Esophagus (tissue), 2 donors: ENCODE measurements around the gene CORO2A. TPM values are rescaled to one million over a fixed set of nuclear protein-coding genes. Genes with fewer than 3 reads are reported as not detected.

Source experiments
- H3K27ac ChIP-seq, 2 donors: one replicate each; pipeline ENCODE4 v1.5.1; 2013; ENCODE audit warnings: low read depth in 2 of 2, mild to moderate bottlenecking in 2 of 2, inconsistent platforms in 1 of 2, low read length in 1 of 2, moderate library complexity in 1 of 2
- H3K27me3 ChIP-seq, 2 donors: one replicate each; pipeline ENCODE4 v1.6.1; 2013; ENCODE audit warnings: low read length in 2 of 2, control low read depth in 1 of 2, mild to moderate bottlenecking in 1 of 2; ENCODE audit not compliant: insufficient read depth in 2 of 2, control insufficient read depth in 1 of 2
- H3K36me3 ChIP-seq, 2 donors: one replicate each; pipeline ENCODE4 v1.6.1; 2013; ENCODE audit warnings: low read length in 1 of 2; ENCODE audit not compliant: control insufficient read depth in 2 of 2, insufficient read depth in 2 of 2
- H3K4me1 ChIP-seq, 2 donors: one replicate each; pipeline ENCODE4 v1.6.1; 2013; ENCODE audit warnings: low read length in 1 of 2; ENCODE audit not compliant: control insufficient read depth in 2 of 2, insufficient read depth in 2 of 2
- H3K4me3 ChIP-seq, 2 donors: one replicate each; pipeline ENCODE4 v1.5.1; 2013; ENCODE audit warnings: low read length in 2 of 2, mild to moderate bottlenecking in 2 of 2, low read depth in 1 of 2, moderate library complexity in 1 of 2
- H3K9me3 ChIP-seq, 2 donors: one replicate each; pipeline ENCODE4 v1.6.1; 2013; ENCODE audit warnings: mild to moderate bottlenecking in 2 of 2, low read depth in 1 of 2, low read length in 1 of 2, moderate library complexity in 1 of 2; ENCODE audit not compliant: control insufficient read depth in 2 of 2, insufficient read depth in 1 of 2
- WGBS, 2 donors: extraction: QIAGEN DNeasy Blood & Tissue Kit; methylation state at CpG; one replicate each; pipeline ENCODE4 v1.1.7; 2013; 5-methylcytosine and 5-hydroxymethylcytosine counted together
- polyA plus RNA-seq, 2 donors: library from polyadenylated mRNA; stranded (reverse); fragments of 200-250 nt; gene quantifications; one replicate each; pipeline ENCODE4 v1.2.3, GENCODE V29; 2013
- donor health status: healthy with polysubstance abuse.
- donor health status: Bipolar disorder and iron deficiency.

CORO2A gene
- polyA plus RNA-seq, 2 donors = 7.1 to 9.0 TPM

DNA sequence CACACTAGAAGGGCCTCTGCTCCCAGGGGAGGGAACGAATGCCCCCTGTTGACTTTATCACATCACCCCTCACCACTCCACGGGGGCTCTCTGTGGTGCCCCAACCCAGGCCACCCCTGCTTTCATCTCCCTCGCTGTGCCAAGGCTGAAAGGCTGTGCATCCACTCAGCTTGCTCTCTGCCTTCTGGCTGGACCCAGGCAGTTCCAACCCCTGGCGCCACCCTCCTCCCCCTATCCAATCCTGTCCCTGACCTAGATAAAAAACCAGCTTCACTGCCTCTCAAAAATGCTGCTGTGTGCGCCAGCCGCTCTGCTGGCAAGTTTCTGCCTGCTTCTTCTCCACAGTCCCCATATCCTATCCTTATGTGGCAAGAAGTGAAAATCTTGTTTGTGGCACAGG is 22.4 kb upstream of the CORO2A start:
- H3K27ac ChIP-seq = peak overlapping the region; percentile 56 to 62
- no peaks in the 10 kb centered on the region for H3K4me1 ChIP-seq
- no peaks in the 10 kb centered on the region for H3K27me3 ChIP-seq
- no peak overlapping the region for H3K4me3 ChIP-seq
- H3K36me3 ChIP-seq = peaks cover 14 to 47% of the 10 kb centered on the region in 2 donors
- WGBS, 2 donors = 56 to 67% methylated on average over 6 of the region's 6 CpGs
- no peaks in the 10 kb centered on the region for H3K9me3 ChIP-seq

DNA sequence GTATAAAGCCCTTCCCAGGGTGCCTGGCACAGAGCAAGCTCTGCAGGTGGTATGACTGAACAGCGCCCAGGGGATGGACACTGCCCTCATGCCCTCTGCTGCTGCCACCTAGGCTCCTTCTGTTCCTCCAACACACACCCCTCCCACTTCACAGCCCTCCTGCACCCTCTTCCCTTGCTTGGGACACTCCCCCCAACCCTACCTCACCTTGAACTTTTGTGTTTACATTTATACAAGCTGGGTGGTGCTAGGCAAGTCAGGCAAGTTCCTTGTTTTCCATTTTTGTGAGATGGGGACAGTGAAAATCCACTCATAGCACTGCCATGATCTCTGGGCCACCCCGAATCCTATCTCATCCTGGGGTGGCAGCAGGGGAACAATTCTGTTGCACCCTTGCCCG is 18.8 kb upstream of the CORO2A start:
- WGBS, 2 donors = 90 to 100% methylated on average over 3 of the region's 3 CpGs

DNA sequence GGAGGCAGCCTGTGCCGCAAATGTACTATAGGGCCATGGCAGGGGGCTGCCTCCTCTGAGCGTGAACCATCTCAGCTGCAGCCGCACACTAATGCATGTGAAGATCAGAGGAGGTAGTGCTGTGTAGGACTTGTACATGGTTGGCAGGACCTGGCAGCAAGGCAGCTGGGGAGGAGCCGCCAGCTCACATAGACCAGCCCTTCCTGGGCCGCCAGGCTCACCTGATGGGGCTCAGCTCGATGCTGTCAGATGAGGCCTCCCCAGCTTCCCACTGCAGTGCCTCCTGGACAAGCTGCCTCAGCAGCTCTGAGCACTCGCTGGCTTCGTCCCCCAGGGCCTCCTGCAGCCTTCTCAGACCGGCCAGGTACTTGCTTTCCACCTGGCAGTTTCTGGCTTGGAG is 18.0 kb upstream of the CORO2A start:
- WGBS, 2 donors = 65 to 67% methylated on average over 8 to 9 of the region's 9 CpGs
- H3K27ac ChIP-seq = peak overlapping the region in 1 of 2 donors; percentile 4

More for the DNA sequence above, 18.8 kb upstream of the CORO2A start:
- peak overlapping the region in 1 of 2 donors; percentile 24 for H3K27ac ChIP-seq
- no peaks in the 10 kb centered on the region for H3K4me1 ChIP-seq
- no peaks in the 10 kb centered on the region for H3K9me3 ChIP-seq
- no peaks in the 10 kb centered on the region for H3K27me3 ChIP-seq
- H3K4me3 ChIP-seq = no peak overlapping the region
- peaks cover 15 to 41% of the 10 kb centered on the region in 2 donors for H3K36me3 ChIP-seq

DNA sequence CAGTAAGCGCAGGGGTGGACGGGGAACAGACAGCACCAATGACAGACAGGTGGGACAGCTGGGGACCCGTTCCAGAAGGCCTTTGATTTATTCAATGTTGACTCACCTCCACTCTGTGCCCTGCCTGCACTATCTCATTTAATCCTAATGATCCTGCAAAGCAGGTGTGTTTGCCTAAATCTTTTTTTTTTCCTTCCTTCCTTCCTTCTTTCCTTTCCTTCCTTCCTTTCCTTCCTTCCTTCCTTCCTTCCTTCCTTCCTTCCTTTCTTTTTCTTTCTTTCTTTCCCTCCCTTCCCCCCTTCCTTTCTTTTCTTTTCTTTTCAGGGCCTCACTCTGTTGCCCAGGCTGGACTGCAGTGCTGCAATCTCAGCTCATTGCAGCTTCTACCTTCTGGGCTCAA is 17.1 kb upstream of the CORO2A start:
- peaks cover 15 to 32% of the 10 kb centered on the region in 2 donors for H3K36me3 ChIP-seq
- WGBS, 2 donors = 75 to 77% methylated on average over 3 of the region's 3 CpGs
- H3K4me3 ChIP-seq = no peak overlapping the region
- no peaks in the 10 kb centered on the region for H3K27me3 ChIP-seq
- H3K27ac ChIP-seq = no peak overlapping the region
- no peaks in the 10 kb centered on the region for H3K9me3 ChIP-seq
- no peaks in the 10 kb centered on the region for H3K4me1 ChIP-seq

More for the DNA sequence above, 18.0 kb upstream of the CORO2A start:
- H3K9me3 ChIP-seq = no peaks in the 10 kb centered on the region
- no peaks in the 10 kb centered on the region for H3K4me1 ChIP-seq
- peaks cover 15 to 36% of the 10 kb centered on the region in 2 donors for H3K36me3 ChIP-seq
- no peaks in the 10 kb centered on the region for H3K27me3 ChIP-seq
- H3K4me3 ChIP-seq = no peak overlapping the region

DNA sequence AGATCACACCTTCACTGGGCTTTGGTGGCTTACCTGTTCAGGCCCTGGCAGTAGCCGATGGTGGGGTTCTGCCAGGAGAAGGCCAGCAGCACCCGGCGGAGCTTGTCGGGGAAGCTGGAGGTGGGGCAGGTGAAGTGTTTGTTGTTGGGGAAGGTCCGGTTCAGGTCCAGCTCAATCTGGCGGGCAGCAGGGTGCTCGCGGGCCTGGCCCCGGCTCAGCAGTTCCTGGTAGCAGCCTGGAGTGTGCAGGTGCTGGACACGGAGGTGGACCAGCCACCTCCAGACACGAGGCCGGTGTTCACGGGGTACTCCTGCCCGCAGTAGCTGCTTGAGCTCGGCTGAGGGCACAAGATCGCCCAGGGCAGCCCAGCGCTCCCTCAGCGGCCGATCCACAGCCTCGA is 16.2 kb upstream of the CORO2A start:
- no peak overlapping the region for H3K4me3 ChIP-seq
- no peak overlapping the region for H3K27ac ChIP-seq
- 94 to 96% methylated on average over 20 of the region's 20 CpGs for WGBS, 2 donors
- peaks cover 15 to 27% of the 10 kb centered on the region in 2 donors for H3K36me3 ChIP-seq
- no peaks in the 10 kb centered on the region for H3K27me3 ChIP-seq
- no peaks in the 10 kb centered on the region for H3K9me3 ChIP-seq
- no peaks in the 10 kb centered on the region for H3K4me1 ChIP-seq

DNA sequence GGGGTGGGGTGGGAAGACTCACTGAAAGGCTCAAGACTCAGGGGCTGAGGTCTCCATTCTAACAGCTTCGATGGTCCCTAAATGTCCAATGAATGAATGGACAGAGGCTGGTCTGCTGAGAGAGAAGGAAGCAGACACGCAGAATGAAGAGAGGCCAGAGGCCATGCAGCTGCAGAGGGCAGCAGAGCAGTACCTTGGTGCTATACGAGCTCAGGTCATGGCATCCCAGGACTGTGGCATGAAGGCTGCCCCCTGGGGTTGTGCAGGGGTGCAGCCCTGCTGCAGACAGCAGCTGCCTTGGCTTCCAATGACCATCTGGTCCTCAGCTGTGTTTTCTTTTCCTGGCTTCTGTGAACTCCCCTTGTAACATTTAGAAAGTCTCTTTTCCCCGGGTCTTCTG is 15.2 kb upstream of the CORO2A start:
- H3K4me3 ChIP-seq = no peak overlapping the region
- H3K4me1 ChIP-seq = no peaks in the 10 kb centered on the region
- peaks cover 10 to 30% of the 10 kb centered on the region in 2 donors for H3K36me3 ChIP-seq
- H3K9me3 ChIP-seq = no peaks in the 10 kb centered on the region
- no peak overlapping the region for H3K27ac ChIP-seq
- 73 to 78% methylated on average over 4 of the region's 4 CpGs for WGBS, 2 donors
- no peaks in the 10 kb centered on the region for H3K27me3 ChIP-seq

DNA sequence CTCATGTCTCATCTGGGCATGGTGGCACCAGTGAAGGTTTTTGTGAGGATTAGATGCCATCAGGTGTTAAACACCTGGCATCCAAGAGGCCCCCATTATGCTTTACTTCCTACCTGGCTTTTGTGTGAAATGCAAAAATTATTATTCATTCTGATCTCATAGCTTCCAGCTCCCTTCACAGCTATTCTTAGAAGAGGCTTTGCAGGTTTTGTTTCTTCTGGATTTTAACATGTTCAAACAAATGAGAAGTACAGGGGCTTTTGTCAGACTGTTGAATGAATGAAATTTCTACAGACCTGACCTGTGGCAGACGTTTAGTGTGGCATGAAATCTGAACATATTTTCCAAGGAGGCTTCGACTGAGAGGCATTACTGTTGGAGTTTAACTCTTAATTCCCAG is 14.3 kb upstream of the CORO2A start:
- WGBS, 2 donors = 30 to 39% methylated on average over 2 of the region's 2 CpGs
- peak overlapping the region in 1 of 2 donors; percentile 52 for H3K27ac ChIP-seq
- no peaks in the 10 kb centered on the region for H3K27me3 ChIP-seq
- peaks cover 10 to 32% of the 10 kb centered on the region in 2 donors for H3K36me3 ChIP-seq
- H3K9me3 ChIP-seq = no peaks in the 10 kb centered on the region
- H3K4me3 ChIP-seq = no peak overlapping the region
- no peaks in the 10 kb centered on the region for H3K4me1 ChIP-seq

DNA sequence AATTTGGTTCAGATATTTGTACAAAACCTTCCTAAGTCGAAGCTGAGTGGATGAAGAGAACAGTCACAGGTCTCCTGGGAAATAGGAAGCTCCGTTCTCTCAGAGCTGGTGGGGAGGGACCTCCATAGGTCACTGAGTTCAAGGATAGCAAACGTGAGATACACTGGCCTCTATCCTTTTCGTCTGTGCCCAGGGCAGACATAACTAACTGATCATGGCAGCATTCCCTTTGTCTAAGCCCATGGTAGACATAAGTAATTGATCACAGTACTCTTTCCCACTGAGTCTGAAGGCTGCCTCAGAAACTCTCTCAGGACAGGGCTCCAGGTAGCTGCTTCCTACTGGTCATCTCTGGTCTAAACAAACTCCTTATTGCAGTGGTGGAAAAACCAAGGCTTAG is 12.3 kb upstream of the CORO2A start:
- no peak overlapping the region for H3K27ac ChIP-seq
- WGBS, 2 donors = 78 to 83% methylated on average over 4 of the region's 4 CpGs
- H3K36me3 ChIP-seq = peaks cover 8 to 36% of the 10 kb centered on the region in 2 donors
- H3K27me3 ChIP-seq = no peaks in the 10 kb centered on the region
- no peak overlapping the region for H3K4me3 ChIP-seq
- no peaks in the 10 kb centered on the region for H3K4me1 ChIP-seq
- no peaks in the 10 kb centered on the region for H3K9me3 ChIP-seq

DNA sequence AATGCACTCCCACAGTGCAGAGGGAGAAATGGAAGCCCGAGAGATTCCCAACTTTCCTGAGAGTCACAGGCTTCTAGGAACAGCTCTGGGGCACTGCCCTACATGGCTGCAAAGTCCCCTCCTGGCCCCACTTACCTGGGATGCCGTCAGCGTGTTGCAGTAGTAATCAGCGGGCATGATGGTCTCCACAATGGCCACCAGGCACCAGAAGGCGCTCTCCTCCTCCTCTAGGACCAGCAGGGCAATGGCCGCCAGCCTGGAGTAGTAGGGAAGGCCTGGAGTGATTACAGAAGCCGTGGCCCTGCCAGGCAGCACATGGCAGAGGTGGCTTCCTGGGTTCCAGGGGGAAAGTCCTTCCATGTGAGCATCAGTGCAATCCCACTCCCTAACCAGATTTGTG is 10.7 kb upstream of the CORO2A start:
- no peaks in the 10 kb centered on the region for H3K4me1 ChIP-seq
- no peaks in the 10 kb centered on the region for H3K27me3 ChIP-seq
- no peak overlapping the region for H3K4me3 ChIP-seq
- H3K9me3 ChIP-seq = no peaks in the 10 kb centered on the region
- H3K36me3 ChIP-seq = peaks cover 7 to 46% of the 10 kb centered on the region in 2 donors
- WGBS, 2 donors = 87 to 90% methylated on average over 7 of the region's 7 CpGs
- no peak overlapping the region for H3K27ac ChIP-seq

DNA sequence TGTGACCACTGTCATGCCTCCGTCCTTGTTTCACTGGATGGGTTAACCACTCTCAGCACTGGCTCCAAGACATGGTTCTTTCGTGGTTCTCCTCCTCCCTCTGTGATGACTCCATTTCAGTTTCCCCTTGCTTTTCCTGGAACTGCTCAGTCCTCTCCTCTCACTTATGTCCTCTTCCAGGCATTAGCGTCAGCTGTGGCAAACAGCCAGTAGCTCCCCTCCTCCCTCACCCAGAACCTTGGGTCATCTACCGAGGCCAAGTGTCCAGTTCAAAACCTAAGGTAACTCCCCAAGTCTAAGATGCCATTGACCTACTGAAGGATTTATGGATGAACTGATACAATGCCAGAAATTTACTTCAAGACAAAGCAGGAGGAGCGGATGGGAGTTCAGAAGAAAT is 9.8 kb upstream of the CORO2A start:
- Histone ChIP-seq H3K9me3 (no peaks in the 10 kb centered on the region), H3K4me1 (no peaks in the 10 kb centered on the region), H3K27ac (no peak overlapping the region), H3K36me3 (peaks cover 7 to 51% of the 10 kb centered on the region in 2 donors), H3K27me3 (no peaks in the 10 kb centered on the region), H3K4me3 (no peak overlapping the region)
- 80 to 81% methylated on average over 5 of the region's 5 CpGs for whole genome bisulfite sequencing, 2 donors
